HG03097 (cell line): Measurements from ENCODE around the gene SYNE3.
"Not testable (repeated sequence)": the region's sequence is repeated elsewhere in the genome, so short reads cannot be mapped to it uniquely, and the experiment has no call there.

ENCODE experiments used
- ATAC-seq: cut with Tn5 transposase; IDR thresholded peaks from one replicate; pipeline ENCODE4 v1.9.1; 2021; ENCODE audit not compliant: unreplicated experiment, low FRiP score

SYNE3 gene

GRCh38 chr14:95524706-95525512, 8.5 kb upstream of the SYNE3 start:
- ATAC-seq = no peak

- ATAC-seq = no peak
Observed at GRCh38 chr14:95523815-95524448, 7.5 kb upstream of the SYNE3 start.

- no peak for ATAC-seq
Observed at GRCh38 chr14:95523051-95523814, 6.8 kb upstream of the SYNE3 start.

- no peak for ATAC-seq
Observed at GRCh38 chr14:95522556-95522955, 6.1 kb upstream of the SYNE3 start.

GRCh38 chr14:95522116-95522515, 5.7 kb upstream of the SYNE3 start:
- ATAC-seq = no peak

GRCh38 chr14:95521001-95521400, 4.6 kb upstream of the SYNE3 start:
- ATAC-seq = no peak

GRCh38 chr14:95520346-95520745, 3.9 kb upstream of the SYNE3 start:
- no peak for ATAC-seq

GRCh38 chr14:95519699-95520098, 3.2 kb upstream of the SYNE3 start:
- ATAC-seq = no peak

GRCh38 chr14:95518045-95518751, 1.7 kb upstream of the SYNE3 start:
- ATAC-seq = peak; percentile 22

GRCh38 chr14:95515596-95516552, 576 bp downstream of the SYNE3 start:
- ATAC-seq = peak; percentile 74

GRCh38 chr14:95515080-95515489, 1.4 kb downstream of the SYNE3 start:
- ATAC-seq = no peak

GRCh38 chr14:95514131-95515079, 2.0 kb downstream of the SYNE3 start:
- ATAC-seq = no peak

GRCh38 chr14:95513291-95513690, 3.2 kb downstream of the SYNE3 start:
- ATAC-seq = no peak

- ATAC-seq = no peak
Observed at GRCh38 chr14:95511687-95512086, 4.8 kb downstream of the SYNE3 start.

- no peak for ATAC-seq
Observed at GRCh38 chr14:95510804-95511203, 5.6 kb downstream of the SYNE3 start.

- ATAC-seq = not testable (repeated sequence)
Observed at GRCh38 chr14:95510344-95510743, 6.1 kb downstream of the SYNE3 start.

- no peak for ATAC-seq
Observed at GRCh38 chr14:95509495-95509894, 7.0 kb downstream of the SYNE3 start.

- no peak for ATAC-seq
Observed at GRCh38 chr14:95508377-95508776, 8.1 kb downstream of the SYNE3 start.

- ATAC-seq = no peak
Observed at GRCh38 chr14:95507701-95508103, 8.7 kb downstream of the SYNE3 start.
